Right ventricle myocardium superior (tissue), 1 donor: ENCODE measurements around the gene RAI1. TPM values are rescaled to one million over a fixed set of nuclear protein-coding genes. Genes with fewer than 3 reads are reported as not detected.

ENCODE experiments used
- ATAC-seq: fragments of 200-7000 bp; cut with Tn5 transposase; one replicate; pipeline ENCODE4 v1.9.1; 2020; ENCODE audit warnings: mild to moderate bottlenecking; ENCODE audit not compliant: poor library complexity
- DNase-seq: peaks from one replicate; pipeline ENCODE4 v3.0.0-alpha.2; 2020
- intact Hi-C: fragments of 100-400 bp; cut with DNase I; formaldehyde crosslinking; loops from one replicate; pipeline ENCODE4 v1.11.2; 2022
- microRNA-seq: library from miRNA; unstranded; fragments of <30 nt; microRNA quantifications from one replicate; pipeline ENCODE4 v1.2.0, GENCODE V29; 2020
- total RNA-seq: library from RNA; stranded (reverse); fragmentation: NEBNext Ultra II Directional; extraction: Animal tissue kit (Norgen Biotek cat#: 25700); gene quantifications from one replicate; pipeline ENCODE4 v1.2.1, GENCODE V29; 2021
- donor health status: DM: no; HTN: yes; CAD: no; lungs with severe emphysema.

RAI1 gene
- total RNA-seq, 1 donor from 2014 or later = 28.3 TPM

GRCh38 chr17:17848311-17849082, 167.2 kb downstream of the RAI1 start:
- DNase-seq (no peak), ATAC-seq (no peak)
- intact Hi-C loops = no loop called here

- peak; percentile 41 for ATAC-seq
- intact Hi-C loops = no loop called here
These were observed 168.0 kb downstream of the RAI1 start for GRCh38 chr17:17849147-17849820.

GRCh38 chr17:17849845-17850373, 168.7 kb downstream of the RAI1 start:
- intact Hi-C loops = no loop called here
- DNase-seq (peak; percentile 70), ATAC-seq (peak; percentile 65)

More at GRCh38 chr17:17849147-17849820, 168.0 kb downstream of the RAI1 start:
- peak; percentile 83 for DNase-seq

GRCh38 chr17:17851103-17852002, 170.1 kb downstream of the RAI1 start:
- DNase-seq (no peak), ATAC-seq (peak; percentile 51)
- intact Hi-C loops = no loop called here

- ATAC-seq (no peak), DNase-seq (no peak)
- intact Hi-C loops = no loop called here
These were observed 171.7 kb downstream of the RAI1 start for GRCh38 chr17:17852930-17853329.

GRCh38 chr17:17853811-17854447, 172.7 kb downstream of the RAI1 start:
- intact Hi-C loops = no loop called here
- no peak for DNase-seq
- ATAC-seq = no peak

GRCh38 chr17:17855976-17856375, 174.7 kb downstream of the RAI1 start:
- ATAC-seq (no peak), DNase-seq (no peak)

GRCh38 chr17:17856386-17856785, 175.1 kb downstream of the RAI1 start:
- DNase-seq (no peak), ATAC-seq (no peak)
- intact Hi-C loops = loop anchor here (5.0 kb wide), 1 partner anchor 34 kb away; no protein-coding TSS in a partner anchor

More at GRCh38 chr17:17855976-17856375, 174.7 kb downstream of the RAI1 start:
- intact Hi-C loops = loop anchor here (5.0 kb wide), 1 partner anchor 34 kb away; no protein-coding TSS in a partner anchor

GRCh38 chr17:17857496-17857895, 176.2 kb downstream of the RAI1 start:
- DNase-seq (no peak), ATAC-seq (no peak)
- intact Hi-C loops = loop anchor here (5.0 kb wide), 1 partner anchor 35 kb away; no protein-coding TSS in a partner anchor

GRCh38 chr17:17859909-17860765, 178.9 kb downstream of the RAI1 start:
- DNase-seq (peak; percentile 79), ATAC-seq (peak; percentile 95)
- intact Hi-C loops = loop anchor here (1.0 to 5.0 kb wide), 3 partner anchors 38 to 178 kb away; partner anchors contain the start of gene RAI1

- intact Hi-C loops = loop anchor here (1.0 to 5.0 kb wide), 2 partner anchors 49 to 178 kb away; partner anchors contain the start of gene RAI1
- DNase-seq (no peak), ATAC-seq (no peak)
These were observed 179.5 kb downstream of the RAI1 start for GRCh38 chr17:17860766-17861107.

Small RNA genes lying within 50 kb of the gene (microRNA-seq; reads per million reads assigned to microRNA genes)
- gene MIR33B (12.6 reads per million, percentile 29 among the genes with 10 or more reads in this experiment), gene MIR6777 (not detected)

Other genes with a start within 250 kb of the RAI1 start
- gene MED9, start 204.5 kb upstream of the RAI1 start, total RNA-seq = 37.5 TPM
- 39.8 TPM for gene RASD1, start 185.1 kb upstream of the RAI1 start, total RNA-seq
- gene PEMT, start 89.8 kb upstream of the RAI1 start, total RNA-seq = 16.2 TPM
- 14.7 TPM for gene SREBF1, start 155.5 kb downstream of the RAI1 start, total RNA-seq